CD4-positive, alpha-beta T cell treated with Interleukin-17A for 1 hour (primary cell): ENCODE measurements around the gene PLD2.
"Not testable (repeated sequence)": the region's sequence is repeated elsewhere in the genome, so short reads cannot be mapped to it uniquely, and the experiment has no call there.

Experiments used
- DNase-seq: peaks from one replicate; pipeline ENCODE4 v3.0.0-alpha.2; 2020

PLD2 gene

DNA sequence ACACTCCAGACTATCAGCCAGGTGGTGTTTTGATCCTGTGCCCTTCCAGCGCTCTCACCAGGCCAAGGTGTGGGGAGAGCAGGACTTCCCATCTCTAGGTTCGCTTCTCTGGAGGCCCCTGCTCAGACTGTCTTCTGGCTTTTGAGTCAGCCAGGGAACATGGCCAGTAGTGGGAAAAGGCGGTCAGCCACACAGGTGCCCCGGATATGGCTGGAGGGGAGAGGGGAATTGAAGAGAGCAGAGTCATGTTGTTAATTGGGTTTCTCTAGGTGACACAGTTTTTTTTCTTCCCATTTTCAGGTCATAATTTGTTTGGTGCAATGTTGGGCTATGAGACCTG lies 27.7 kb downstream of the PLD2 start:
- DNase-seq = no peak

DNA sequence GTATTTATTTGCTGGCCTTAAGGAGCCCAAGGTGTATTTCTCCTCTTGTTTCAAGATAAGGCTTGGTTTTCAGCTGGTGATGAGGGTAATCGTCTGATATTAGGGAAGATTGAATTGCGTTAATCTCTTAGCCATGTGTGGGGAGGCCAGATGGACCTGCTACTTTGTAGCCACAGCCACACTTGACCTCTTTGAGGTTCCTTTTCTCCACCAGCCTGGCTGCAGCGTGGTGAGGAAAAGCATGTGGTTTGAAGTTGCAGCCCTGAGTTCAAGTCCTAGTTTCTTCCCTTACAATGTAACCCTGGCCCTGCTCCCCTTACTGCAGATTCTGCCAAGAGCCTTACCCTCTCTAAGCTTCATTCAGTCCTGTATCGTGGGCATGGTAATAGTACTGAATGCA lies 29.3 kb downstream of the PLD2 start:
- no peak for DNase-seq

DNA sequence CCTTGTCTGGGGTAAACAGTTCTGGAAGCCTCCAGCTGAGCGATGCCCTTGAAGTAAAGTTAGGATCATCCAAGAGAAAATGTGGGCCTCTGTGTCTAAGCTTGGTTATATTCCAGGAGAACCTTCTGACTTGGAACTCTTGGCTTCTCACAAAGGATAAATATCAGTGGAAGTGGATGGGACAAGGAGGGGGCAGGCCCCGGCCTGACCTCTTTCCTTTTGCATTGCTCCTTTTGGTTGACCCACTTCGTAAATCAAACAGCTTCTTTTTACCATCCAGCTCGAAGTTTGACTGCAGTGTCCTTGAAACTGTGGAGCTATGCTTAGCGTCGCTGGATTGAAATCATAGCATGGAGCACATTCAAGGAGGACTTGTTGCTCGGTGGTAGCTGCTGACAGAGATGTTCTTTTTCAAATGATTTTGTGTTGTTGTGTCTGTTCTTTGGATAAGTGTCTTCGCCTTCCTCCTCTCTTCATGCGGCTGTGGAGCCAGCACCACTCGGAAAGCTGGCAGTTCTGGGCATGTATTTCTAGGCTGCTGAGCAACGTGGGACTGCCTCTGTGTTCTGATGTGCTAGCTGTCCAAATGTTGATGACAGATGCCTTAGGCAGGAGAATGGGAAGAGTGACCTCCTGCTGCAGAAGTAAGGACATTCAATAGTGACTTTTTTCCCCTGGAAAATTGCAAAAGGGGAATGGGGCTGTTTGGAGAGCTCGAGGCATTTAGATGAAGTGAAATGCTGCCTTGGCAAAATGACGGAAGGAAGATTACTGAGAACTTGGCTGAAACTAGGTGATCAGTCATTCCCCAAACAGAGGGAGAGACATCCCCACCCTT lies 30.7 kb downstream of the PLD2 start:
- no peak for DNase-seq

DNA sequence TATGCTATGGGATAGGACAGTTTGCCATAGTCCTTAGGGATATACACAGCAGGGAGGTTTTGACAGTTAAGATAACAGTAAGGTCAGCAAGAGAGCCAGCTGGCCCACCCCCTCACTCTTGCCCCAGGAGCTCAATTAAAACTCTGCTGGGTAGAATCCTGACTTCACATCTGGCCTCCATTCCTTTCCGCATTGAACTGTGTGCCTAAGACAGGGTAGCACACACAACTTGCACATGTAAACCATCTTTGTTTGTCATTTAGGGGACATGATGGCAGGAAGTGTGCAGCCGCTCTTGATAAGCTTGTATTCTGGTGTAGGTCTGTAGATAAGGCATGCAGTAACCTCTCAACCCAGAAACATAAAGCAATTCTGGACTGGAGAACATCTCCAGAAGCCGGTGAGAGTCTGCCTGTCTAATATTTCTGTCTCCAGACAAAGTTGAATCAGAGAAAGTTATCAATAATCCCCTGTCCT lies 31.4 kb downstream of the PLD2 start:
- DNase-seq = no peak

DNA sequence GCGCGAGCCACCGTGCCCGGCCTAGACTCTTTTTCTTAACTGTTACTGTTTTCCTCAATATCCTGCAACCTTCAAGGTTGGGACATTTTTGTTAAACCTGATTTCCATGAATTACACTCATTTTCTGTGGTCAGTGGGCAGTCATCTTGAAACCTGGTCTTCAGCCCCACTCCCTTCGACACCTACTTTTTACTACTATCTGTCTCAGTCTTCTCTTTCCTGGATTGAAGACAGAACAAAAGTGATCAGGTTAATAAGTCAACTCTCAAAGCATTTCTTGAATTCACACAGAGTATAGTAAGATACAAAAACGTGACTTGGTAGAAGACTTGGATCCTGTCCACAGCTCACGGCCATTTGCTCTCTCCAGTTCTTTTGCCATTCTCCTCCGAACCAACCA lies 32.3 kb downstream of the PLD2 start:
- no peak for DNase-seq

DNA sequence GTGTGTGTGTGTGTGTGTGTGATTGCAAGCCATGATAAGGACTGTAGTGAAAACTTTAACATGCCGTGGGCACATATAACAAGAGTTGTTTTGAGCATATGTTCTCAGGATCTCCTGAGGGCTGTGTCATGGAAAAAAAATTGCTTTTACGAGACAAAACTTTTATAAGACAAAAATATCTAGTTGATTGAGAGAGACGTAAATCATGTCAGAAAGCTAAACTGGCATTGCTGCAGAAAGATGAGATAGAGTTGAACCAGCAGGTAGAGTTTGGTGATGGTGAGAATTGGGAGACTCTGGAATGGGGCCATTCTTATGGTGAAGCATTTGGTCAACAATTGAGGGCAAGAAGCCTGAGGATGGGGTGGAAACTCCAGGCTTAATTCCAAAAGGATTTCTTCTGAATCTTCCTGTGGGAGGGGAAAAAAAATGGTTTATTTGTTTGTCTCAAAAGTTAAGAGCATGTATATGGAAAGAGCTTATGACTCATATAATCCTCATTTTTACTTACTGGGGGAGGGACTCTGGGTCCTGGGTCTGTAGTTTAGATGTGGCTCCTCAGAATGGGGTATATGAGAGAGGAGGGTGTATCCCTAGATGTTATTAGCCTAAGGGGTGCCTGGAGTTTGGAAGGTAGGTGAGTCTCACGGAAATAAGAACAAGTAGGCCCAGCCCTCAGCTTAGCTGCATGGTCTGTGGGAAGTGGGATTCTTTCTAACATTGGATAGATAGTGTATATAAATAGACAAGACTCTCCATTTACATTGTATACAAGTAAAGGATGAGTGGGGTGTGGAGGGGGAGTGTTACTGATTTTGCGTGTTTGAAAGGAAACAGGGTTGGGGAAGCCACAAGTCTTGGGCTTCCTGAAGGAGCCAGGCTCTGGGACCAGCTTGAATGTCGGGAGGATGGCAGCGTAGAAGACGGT lies 33.3 kb downstream of the PLD2 start:
- DNase-seq = no peak

GRCh38 chr17:4840893-4841242 lies 33.9 kb downstream of the PLD2 start:
- peak; percentile 25 for DNase-seq

- no peak for DNase-seq
Measured at GRCh38 chr17:4842376-4842775, 35.4 kb downstream of the PLD2 start.

DNA sequence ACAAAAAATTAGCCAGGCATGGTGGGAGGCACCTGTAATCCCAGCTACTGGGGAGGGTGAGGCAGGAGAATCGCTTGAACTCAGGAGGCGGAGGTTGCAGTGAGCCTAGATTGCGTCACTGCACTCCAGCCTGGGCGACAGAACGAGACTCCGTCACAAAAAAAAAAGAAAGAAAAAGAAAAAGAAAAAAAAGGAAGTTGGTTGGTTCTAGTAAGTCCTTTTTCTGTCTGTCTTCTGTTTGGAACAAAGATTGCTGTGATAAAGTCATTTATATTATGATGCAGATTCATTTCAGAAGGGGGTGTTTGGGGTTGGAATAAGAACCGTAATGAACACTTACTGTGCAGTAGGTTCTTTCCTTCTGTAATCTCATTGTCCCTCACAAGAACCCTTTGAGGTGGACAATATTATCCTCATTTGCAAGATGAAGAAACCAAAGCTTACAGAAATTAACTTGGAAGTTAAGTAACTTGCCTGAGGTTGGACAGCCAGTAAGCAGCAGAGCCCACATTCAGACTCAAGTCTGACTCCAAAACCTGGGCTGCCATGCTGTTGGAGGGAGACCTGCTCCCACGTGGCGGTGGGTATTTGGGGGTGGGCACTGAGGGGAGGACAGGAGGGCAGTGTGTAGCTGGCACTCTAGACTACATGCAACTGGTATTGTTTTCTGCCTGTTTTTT lies 36.5 kb downstream of the PLD2 start:
- DNase-seq = no peak

- DNase-seq = no peak
Measured at GRCh38 chr17:4845118-4845517, 38.2 kb downstream of the PLD2 start.

DNA sequence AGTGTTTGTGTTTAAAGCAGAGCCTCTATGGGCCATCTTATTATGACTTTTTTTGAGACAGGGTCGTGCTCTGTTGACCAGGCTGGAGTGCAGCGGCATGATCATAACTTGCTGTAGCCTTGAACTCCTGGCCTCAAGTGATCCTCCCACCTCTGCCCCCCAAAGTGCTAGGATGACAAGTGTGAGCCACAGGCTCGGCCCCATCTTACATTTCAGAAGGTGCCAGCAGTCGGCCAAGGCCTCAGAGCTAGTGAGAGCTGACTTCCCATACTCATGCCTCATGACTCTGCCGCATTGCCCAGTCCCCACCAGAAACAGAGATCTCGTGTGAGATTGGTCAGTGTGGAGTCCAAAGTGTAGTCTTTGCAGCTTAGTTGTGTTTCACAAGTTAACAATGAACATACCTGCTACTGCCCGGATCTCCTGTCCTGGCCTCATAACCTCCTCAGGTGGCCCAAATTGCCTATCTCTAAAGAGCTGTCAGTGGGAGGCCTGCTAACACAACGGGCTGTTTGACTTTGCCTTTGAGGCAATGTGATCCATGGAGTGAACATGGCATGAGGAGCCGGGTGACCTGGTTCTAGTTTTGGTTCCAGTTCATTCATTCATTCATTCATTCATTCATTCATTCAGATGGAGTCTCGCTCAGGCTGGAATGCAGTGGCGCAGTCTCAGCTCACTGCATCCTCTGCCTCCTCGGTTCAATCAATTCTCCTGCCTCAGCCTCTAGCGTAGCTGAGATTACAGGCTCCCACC lies 39.9 kb downstream of the PLD2 start:
- no peak for DNase-seq

DNA sequence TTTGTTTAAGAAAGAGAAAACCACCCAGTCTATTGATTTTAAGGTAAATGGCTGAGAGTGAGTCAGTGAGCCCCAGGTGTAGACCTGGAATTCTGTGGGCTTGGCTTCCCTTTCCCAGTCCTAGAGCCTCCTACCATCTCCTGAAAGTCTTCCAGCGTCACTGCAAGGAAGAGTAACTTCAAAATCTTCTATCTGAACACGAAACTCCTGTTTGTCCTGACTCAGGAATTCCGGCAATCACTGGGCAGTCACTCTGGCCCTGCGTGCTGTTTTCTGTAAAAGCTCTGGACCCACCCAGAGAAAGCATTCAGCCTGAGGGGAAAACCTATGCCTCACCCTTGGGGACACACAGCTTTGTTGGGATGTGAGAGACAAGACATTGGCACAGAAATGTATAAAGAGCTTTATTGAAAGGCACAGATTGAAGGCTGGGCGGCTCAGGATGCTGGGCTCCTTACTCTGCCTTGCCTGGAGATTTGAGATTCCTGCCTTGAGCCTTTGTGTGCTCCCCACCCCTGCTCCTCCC lies 42.1 kb downstream of the PLD2 start:
- no peak for DNase-seq

GRCh38 chr17:4850246-4850645 lies 43.3 kb downstream of the PLD2 start:
- DNase-seq = no peak

DNA sequence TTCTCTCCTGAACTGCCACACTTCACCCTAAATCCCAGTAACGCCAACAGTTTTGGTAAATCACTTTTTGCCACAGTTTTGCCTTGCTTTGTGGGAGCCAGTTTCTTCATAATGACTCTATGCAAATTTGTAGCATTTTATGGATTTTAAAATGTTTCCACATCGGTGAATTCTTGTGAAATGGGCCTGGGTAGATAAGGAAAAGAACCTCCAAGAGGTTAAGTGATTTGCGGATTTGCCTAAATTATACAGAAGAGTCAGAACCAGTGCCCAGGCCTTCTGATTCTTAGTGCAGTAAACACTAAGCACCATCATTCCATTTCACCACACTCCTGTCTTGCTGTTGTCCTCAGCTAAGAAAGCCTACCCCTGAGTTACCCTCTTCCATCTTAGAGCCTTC lies 44.1 kb downstream of the PLD2 start:
- DNase-seq = no peak

DNA sequence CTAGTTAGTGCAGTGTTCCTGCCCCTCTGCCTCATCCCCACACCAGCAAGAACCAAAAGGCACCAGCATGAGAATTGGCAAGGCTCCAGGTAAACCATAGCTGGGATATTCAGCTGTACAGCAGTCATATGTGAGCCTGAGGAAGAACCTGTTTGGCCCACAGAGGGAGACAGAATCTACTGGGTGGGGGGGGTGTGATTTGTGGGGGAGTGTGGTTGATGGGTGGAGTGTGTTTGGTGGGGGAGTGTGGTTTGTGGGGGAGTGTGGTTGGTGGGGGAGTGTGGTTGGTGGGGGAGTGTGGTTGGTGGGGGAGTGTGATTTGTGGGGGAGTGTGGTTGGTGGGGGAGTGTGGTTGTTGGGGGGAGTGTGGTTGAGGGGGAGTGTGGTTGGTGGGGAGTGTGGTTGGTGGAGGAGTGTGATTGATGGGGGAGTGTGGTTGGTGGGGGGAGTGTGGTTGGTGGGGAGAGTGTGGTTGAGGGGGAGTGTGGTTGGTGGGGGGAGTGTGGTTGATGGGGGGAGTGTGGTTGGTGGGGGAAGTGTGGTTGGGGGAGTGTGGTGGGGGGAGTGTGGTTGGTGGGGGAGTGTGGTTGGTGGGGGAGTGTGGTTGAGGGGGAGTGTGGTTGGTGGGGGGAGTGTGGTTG lies 45.7 kb downstream of the PLD2 start:
- DNase-seq = peak; percentile 54

GRCh38 chr17:4853208-4853671 lies 46.3 kb downstream of the PLD2 start:
- DNase-seq = peak; percentile 58

DNA sequence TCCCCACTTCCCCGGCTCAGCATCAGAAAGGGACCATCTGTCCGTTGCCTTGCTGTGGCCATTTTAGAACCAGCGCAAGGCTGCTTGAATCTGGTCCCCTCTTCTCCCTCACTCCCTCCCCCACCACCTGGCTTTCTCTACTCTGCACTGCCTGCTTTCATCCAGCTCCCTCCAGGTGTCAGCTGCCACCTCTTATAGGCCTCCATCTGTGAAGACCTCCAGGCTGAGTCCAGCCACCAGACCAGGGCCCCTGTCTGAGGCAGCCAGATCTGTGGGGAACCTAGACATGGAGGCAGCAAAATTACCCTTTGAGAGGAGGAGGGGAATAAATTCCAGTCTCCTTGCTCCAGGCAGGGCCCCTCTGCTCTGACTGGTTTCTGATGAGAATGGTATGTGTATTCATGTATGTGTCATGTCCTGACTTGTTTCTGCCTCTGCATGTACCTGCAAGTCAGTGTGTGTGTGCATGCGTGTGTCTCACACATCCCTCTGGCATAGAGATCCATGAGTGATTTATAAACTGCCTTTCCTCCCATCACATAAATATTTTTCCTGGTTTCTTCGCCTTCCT lies 47.2 kb downstream of the PLD2 start:
- no peak for DNase-seq

DNA sequence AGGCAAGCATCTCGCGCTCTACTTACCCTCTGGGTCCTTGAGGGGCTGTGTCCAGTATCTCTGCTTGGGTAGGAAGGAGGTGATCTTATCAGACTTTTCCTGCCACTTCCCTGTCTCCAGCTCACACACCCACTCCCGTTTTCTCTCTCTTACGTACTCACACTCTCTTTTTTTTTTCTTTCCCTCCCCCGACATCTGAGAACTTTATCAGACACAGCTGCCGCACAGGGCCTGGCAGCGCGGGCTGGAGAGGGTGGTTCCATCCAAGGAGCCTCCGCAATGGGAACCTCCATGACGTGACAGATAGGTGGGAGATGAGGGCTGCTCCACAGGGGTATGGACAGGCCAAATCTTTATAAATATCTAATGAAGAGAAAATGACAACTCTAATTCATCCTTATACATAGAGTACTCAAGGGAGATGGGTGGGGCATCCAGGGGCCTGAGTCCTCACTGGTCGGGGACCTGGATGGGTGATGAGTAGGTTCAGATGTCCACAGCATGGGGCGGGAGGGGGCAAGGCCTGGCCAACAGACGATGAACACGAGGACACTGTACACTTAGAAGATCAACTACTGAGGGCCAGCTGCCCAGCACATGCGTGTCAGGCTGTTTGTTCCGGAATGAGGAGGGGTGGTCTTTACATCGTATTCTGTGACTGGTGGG lies 49.5 kb downstream of the PLD2 start:
- no peak for DNase-seq

DNA sequence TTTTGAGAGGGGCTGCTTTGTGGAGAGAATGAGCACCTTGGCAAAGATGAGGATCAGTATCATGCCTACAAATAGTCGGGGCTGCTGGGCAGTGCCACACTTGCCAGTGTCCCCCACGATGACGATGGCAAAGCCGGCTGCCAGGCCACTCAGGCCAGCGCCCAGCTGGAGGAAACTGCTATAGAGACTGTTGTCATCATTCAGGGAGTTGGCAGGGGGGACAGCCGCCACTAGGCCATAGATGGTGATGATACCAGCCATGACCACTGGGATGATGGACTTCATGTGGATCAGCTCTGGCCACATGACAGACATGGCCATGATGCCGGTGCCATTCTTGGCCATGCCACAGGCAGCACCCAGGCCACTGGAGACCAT lies 50.0 kb downstream of the PLD2 start:
- no peak for DNase-seq

DNA sequence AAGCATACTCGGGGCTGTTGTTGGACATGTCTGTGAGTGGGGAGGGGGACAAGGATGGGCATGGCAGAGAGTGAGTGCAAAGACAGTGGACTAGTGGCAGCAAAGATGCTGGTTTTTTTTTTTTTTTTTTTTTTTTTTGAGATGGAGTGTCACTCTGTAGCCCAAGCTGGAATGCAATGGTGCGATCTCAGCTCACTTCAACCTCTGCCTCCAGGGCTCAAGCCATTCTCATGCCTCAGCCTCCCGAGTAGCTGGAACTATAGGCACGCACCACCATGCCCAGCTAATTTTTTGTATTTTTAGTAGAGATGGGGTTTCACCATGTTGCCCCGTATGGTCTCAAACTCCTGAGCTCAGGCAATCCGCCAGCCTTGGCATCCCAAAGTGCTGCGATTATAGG lies 50.4 kb downstream of the PLD2 start:
- not testable (repeated sequence) for DNase-seq
